CD14-positive monocyte (primary cell): Measurements from ENCODE around the gene LNP1. TPM values are rescaled to one million over a fixed set of nuclear protein-coding genes. Genes with fewer than 3 reads are reported as not detected.

Experiments used
- DNase-seq, 3 donors: peaks; one replicate each; pipeline ENCODE4 v3.0.0-alpha.2; 2011 to 2022
- H2AFZ ChIP-seq: 2 replicates; pipeline ENCODE4 v1.6.0; 2012; ENCODE audit warnings: mild to moderate bottlenecking, low read depth, low read length, inconsistent platforms; ENCODE audit not compliant: insufficient read depth, poor library complexity, severe bottlenecking
- H3K27ac ChIP-seq, 2 donors: 1 replicate in 1 of 2; 2 replicates in 1 of 2; pipeline ENCODE4 v1.5.1; 2012 to 2013; ENCODE audit warnings: low read length in 2 of 2, control low read depth in 1 of 2, inconsistent platforms in 1 of 2, low read depth in 1 of 2, mild to moderate bottlenecking in 1 of 2
- H3K27me3 ChIP-seq, 2 donors: one replicate each; pipeline versions ENCODE4 v1.6.0 to v1.6.1; 2011 to 2013; ENCODE audit warnings: low read length in 2 of 2; ENCODE audit not compliant: control insufficient read depth in 2 of 2, insufficient read depth in 2 of 2
- H3K36me3 ChIP-seq, 2 donors: replicated peaks in 1 of 2; 1 replicate in 1 of 2; 2 replicates in 1 of 2; pipeline versions ENCODE4 v1.5.1 to v1.6.1; 2012 to 2013; ENCODE audit warnings: low read length in 2 of 2, control low read depth in 1 of 2, inconsistent platforms in 1 of 2, mild to moderate bottlenecking in 1 of 2; ENCODE audit not compliant: insufficient read depth in 2 of 2, control insufficient read depth in 1 of 2
- H3K4me1 ChIP-seq, 2 donors: 1 replicate in 1 of 2; 2 replicates in 1 of 2; pipeline versions ENCODE4 v1.5.1 to v1.6.1; 2012 to 2013; ENCODE audit warnings: low read length in 2 of 2, control low read depth in 1 of 2, inconsistent platforms in 1 of 2, mild to moderate bottlenecking in 1 of 2, moderate library complexity in 1 of 2; ENCODE audit not compliant: insufficient read depth in 2 of 2, control insufficient read depth in 1 of 2
- H3K4me2 ChIP-seq: replicated peaks from 2 replicates; pipeline ENCODE3; 2012; ENCODE audit warnings: low read length, moderate library complexity, mild to moderate bottlenecking; ENCODE audit not compliant: poor library complexity, severe bottlenecking; ENCODE audit errors: extremely low read depth
- H3K4me3 ChIP-seq, 3 experiments: fragments of 200-600 bp in 1 of 3; sonication (generic) in 1 of 3; replicated peaks in 1 of 3; 1 replicate in 2 of 3; 2 replicates in 1 of 3; pipeline ENCODE4 v1.5.1; 2011 to 2013; ENCODE audit warnings: low read length in 3 of 3, mild to moderate bottlenecking in 3 of 3, control low read depth in 2 of 3, low read depth in 2 of 3, inconsistent platforms in 1 of 3, moderate library complexity in 1 of 3
- H3K79me2 ChIP-seq: 2 replicates; pipeline ENCODE4 v1.6.0; 2012; ENCODE audit warnings: mild to moderate bottlenecking, control low read depth, inconsistent platforms, low read length, moderate library complexity; ENCODE audit not compliant: insufficient read depth
- H3K9ac ChIP-seq: 2 replicates; pipeline ENCODE4 v1.6.0; 2017; ENCODE audit warnings: low read length, mild to moderate bottlenecking; ENCODE audit not compliant: insufficient read depth, poor library complexity, severe bottlenecking
- H3K9me3 ChIP-seq, 2 donors: replicated peaks in 1 of 2; 1 replicate in 1 of 2; 2 replicates in 1 of 2; pipeline versions ENCODE4 v1.5.1 to v1.6.1; 2012 to 2013; ENCODE audit warnings: low read length in 2 of 2, control low read depth in 1 of 2; ENCODE audit not compliant: control insufficient read depth in 1 of 2, insufficient read depth in 1 of 2
- H4K20me1 ChIP-seq: 2 replicates; pipeline ENCODE4 v1.6.0; 2012; ENCODE audit warnings: mild to moderate bottlenecking, low read length, control low read depth, moderate library complexity; ENCODE audit not compliant: insufficient read depth
- H3K27ac Mint-ChIP-seq, 7 donors: one replicate each; pipeline ENCODE4 v1.8.0; 2020; ENCODE audit warnings: mild to moderate bottlenecking in 7 of 7, mixed read lengths in 7 of 7, moderate library complexity in 6 of 7, inconsistent platforms in 2 of 7
- H3K27me3 Mint-ChIP-seq, 3 donors: one replicate each; pipeline ENCODE4 v1.8.0; 2021 to 2022; ENCODE audit warnings: low read depth in 3 of 3, mild to moderate bottlenecking in 3 of 3, mixed read lengths in 3 of 3, moderate library complexity in 3 of 3, inconsistent platforms in 1 of 3
- H3K36me3 Mint-ChIP-seq, 2 donors: one replicate each; pipeline ENCODE4 v1.8.0; 2020; ENCODE audit warnings: mixed read lengths in 2 of 2, inconsistent platforms in 1 of 2, mild to moderate bottlenecking in 1 of 2
- H3K4me1 Mint-ChIP-seq: one replicate; pipeline ENCODE4 v1.8.0; 2020; ENCODE audit warnings: mild to moderate bottlenecking, mixed read lengths
- H3K4me3 Mint-ChIP-seq, 2 donors: one replicate each; pipeline ENCODE4 v1.8.0; 2020; ENCODE audit warnings: mild to moderate bottlenecking in 2 of 2, mixed read lengths in 2 of 2, moderate library complexity in 1 of 2
- H3K9me3 Mint-ChIP-seq, 7 donors: one replicate each; pipeline ENCODE4 v1.8.0; 2020 to 2022; ENCODE audit warnings: mixed read lengths in 7 of 7, mild to moderate bottlenecking in 6 of 7, moderate library complexity in 6 of 7, inconsistent platforms in 2 of 7
- WGBS: methylation state at CpG from one replicate; pipeline ENCODE4 v1.1.5; 2013; ENCODE audit warnings: missing lambda C conversion rate; ENCODE audit not compliant: insufficient coverage; 5-methylcytosine and 5-hydroxymethylcytosine counted together
- intact Hi-C, 2 donors: fragments of 100-400 bp; cut with micrococcal nuclease; formaldehyde crosslinking; loops; one replicate each; pipeline versions ENCODE4 v1.15.0 to v1.15.1; 2023
- polyA plus RNA-seq, 3 donors: library from polyadenylated mRNA; depleted of rRNA in 1 of 3; unstranded in 2 of 3; stranded (reverse) in 1 of 3; fragments of 300-500 nt in 2 of 3; fragments of >200 nt in 1 of 3; fragmentation: Illumina TruSeq in 2 of 3; gene quantifications; 1 replicate in 2 of 3; 2 replicates in 1 of 3; pipeline ENCODE4 v1.2.3, GENCODE V29; 2012 to 2021
- TF ChIP-seq, protein P1 (sequence below): fragments of 200-600 bp; IDR thresholded peaks from one replicate; pipeline ENCODE4 v1.8.0; 2022; ENCODE audit warnings: antibody characterized with exemption, mild to moderate bottlenecking

Gene LNP1
- polyA plus RNA-seq, 3 donors: 0.07 to 0.26 (median 0.08) TPM

GRCh38 chr3:100426067-100426682 is 24.8 kb downstream of the LNP1 start:
- Mint-ChIP-seq H3K4me1 (no peaks in the 10 kb centered on the region), H3K4me3 (no peak overlapping the region), H3K36me3 (no peaks in the 10 kb centered on the region), H3K27me3 (peaks cover 0 to 4% (median 0%) of the 10 kb centered on the region in 3 donors), H3K27ac (no peak overlapping the region), H3K9me3 (no peaks in the 10 kb centered on the region)
- no peaks in the 10 kb centered on the region for H3K36me3 ChIP-seq
- intact Hi-C loops: no loop called here
- no peaks in the 10 kb centered on the region for H3K79me2 ChIP-seq
- H3K4me3 ChIP-seq: no peak overlapping the region
- no peak overlapping the region for H3K27ac ChIP-seq
- no peaks in the 10 kb centered on the region for H3K27me3 ChIP-seq
- H3K4me2 ChIP-seq: no peak overlapping the region
- no peaks in the 10 kb centered on the region for H3K9me3 ChIP-seq
- no peaks in the 10 kb centered on the region for H3K4me1 ChIP-seq
- no peaks in the 10 kb centered on the region for H4K20me1 ChIP-seq
- TF ChIP-seq, protein P1, sequence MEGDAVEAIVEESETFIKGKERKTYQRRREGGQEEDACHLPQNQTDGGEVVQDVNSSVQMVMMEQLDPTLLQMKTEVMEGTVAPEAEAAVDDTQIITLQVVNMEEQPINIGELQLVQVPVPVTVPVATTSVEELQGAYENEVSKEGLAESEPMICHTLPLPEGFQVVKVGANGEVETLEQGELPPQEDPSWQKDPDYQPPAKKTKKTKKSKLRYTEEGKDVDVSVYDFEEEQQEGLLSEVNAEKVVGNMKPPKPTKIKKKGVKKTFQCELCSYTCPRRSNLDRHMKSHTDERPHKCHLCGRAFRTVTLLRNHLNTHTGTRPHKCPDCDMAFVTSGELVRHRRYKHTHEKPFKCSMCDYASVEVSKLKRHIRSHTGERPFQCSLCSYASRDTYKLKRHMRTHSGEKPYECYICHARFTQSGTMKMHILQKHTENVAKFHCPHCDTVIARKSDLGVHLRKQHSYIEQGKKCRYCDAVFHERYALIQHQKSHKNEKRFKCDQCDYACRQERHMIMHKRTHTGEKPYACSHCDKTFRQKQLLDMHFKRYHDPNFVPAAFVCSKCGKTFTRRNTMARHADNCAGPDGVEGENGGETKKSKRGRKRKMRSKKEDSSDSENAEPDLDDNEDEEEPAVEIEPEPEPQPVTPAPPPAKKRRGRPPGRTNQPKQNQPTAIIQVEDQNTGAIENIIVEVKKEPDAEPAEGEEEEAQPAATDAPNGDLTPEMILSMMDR: no peak
- no peak overlapping the region for H3K9ac ChIP-seq
- no peak for DNase-seq
- WGBS: 88% methylated on average over 6 of the region's 8 CpGs
- H2AFZ ChIP-seq: no peak overlapping the region

GRCh38 chr3:100427699-100428098 is 26.4 kb downstream of the LNP1 start:
- H3K27me3 ChIP-seq: no peaks in the 10 kb centered on the region
- no peak overlapping the region for H3K4me2 ChIP-seq
- no peak overlapping the region for H3K9ac ChIP-seq
- no peaks in the 10 kb centered on the region for H3K36me3 Mint-ChIP-seq
- no peak overlapping the region for H3K27ac Mint-ChIP-seq
- 100% methylated on average over 2 of the region's 2 CpGs for WGBS
- H3K4me1 Mint-ChIP-seq: no peaks in the 10 kb centered on the region
- peaks cover 0 to 4% (median 0%) of the 10 kb centered on the region in 3 donors for H3K27me3 Mint-ChIP-seq
- H3K9me3 ChIP-seq: no peaks in the 10 kb centered on the region
- H3K9me3 Mint-ChIP-seq: no peaks in the 10 kb centered on the region
- no peaks in the 10 kb centered on the region for H3K79me2 ChIP-seq
- TF ChIP-seq, protein P1: no peak
- no peak overlapping the region for H2AFZ ChIP-seq
- H3K4me1 ChIP-seq: no peaks in the 10 kb centered on the region
- no peak overlapping the region for H3K4me3 ChIP-seq
- intact Hi-C loops: no loop called here
- DNase-seq: no peak
- no peaks in the 10 kb centered on the region for H3K36me3 ChIP-seq
- H3K4me3 Mint-ChIP-seq: no peak overlapping the region
- no peaks in the 10 kb centered on the region for H4K20me1 ChIP-seq
- no peak overlapping the region for H3K27ac ChIP-seq
